K562 (cell line): Measurements from ENCODE around the gene SOSTDC1. TPM values are rescaled to one million over a fixed set of nuclear protein-coding genes. Genes with fewer than 3 reads are reported as not detected.

ENCODE experiments used
- ATAC-seq: fragments of 200-7000 bp; cut with Tn5 transposase; 3 replicates; pipeline ENCODE4 v1.9.1; 2020; ENCODE audit warnings: moderate library complexity
- BruUV-seq: library from RNA; stranded (reverse); fragments of 400-500 nt; replicated peaks from 2 replicates; lab custom pipeline; 2021; lab: Mats Ljungman, UMichigan
- CTCF ChIA-PET: fragments of 300-600 bp; formaldehyde crosslinking; extraction: SDS; loops from one replicate; lab custom pipeline; 2021; ENCODE audit warnings: low intra/inter-chr PET ratio; lab: Yijun Ruan, JAX
- POLR2A ChIA-PET: fragments of 300-600, 350-650 bp; sonication (Branson Sonifier 250); formaldehyde crosslinking; extraction: SDS; loops from one replicate; lab custom pipeline; 2021; ENCODE audit warnings: antibody characterized with exemption, inconsistent platforms; lab: Yijun Ruan, JAX
- DNase-seq, 4 experiments: peaks; one replicate each; pipeline versions ENCODE4 v3.0.0 to v3.0.0-alpha.2; 2011 to 2018; ENCODE audit warnings: low spot score in 3 of 4, mixed read lengths in 3 of 4; ENCODE audit errors: extremely low read depth in 1 of 4
- FAIRE-seq: peaks from 2 replicates; lab custom pipeline; 2011; peaks lifted over from hg19 to GRCh38; lab: Jason Lieb, UNC
- H2AFZ ChIP-seq: 2 replicates; pipeline ENCODE4 v1.6.0; 2011; ENCODE audit warnings: low read depth, low read length, control low read depth, inconsistent platforms
- H3K27ac ChIP-seq: fragments of 200-600 bp; 3 replicates; pipeline ENCODE4 v1.8.0; 2011; ENCODE audit warnings: low read depth, mild to moderate bottlenecking, control low read depth, inconsistent platforms, low read length, moderate library complexity, mixed read lengths; ENCODE audit errors: extremely low read depth
- H3K27me3 ChIP-seq, 2 experiments: fragments of 300-600 bp in 1 of 2; 2 replicates in 1 of 2; 3 replicates in 1 of 2; pipeline versions ENCODE4 v1.6.0 to v1.8.0; 2011; ENCODE audit warnings: inconsistent platforms in 2 of 2, low read length in 2 of 2, mild to moderate bottlenecking in 1 of 2, mixed read lengths in 1 of 2, moderate library complexity in 1 of 2; ENCODE audit not compliant: control insufficient read depth in 2 of 2, insufficient read depth in 2 of 2
- H3K36me3 ChIP-seq: fragments of 300-600 bp; 3 replicates; pipeline ENCODE4 v1.8.0; 2011; ENCODE audit warnings: mild to moderate bottlenecking, low read length, inconsistent platforms; ENCODE audit not compliant: control insufficient read depth, insufficient read depth
- H3K4me1 ChIP-seq, 2 experiments: fragments of 200-600 bp in 1 of 2; replicated peaks in 1 of 2; 2 replicates in 1 of 2; 3 replicates in 1 of 2; pipeline versions ENCODE4 v1.5.1 to v1.8.0; 2011; ENCODE audit warnings: inconsistent platforms in 2 of 2, low read length in 2 of 2, mild to moderate bottlenecking in 1 of 2, mixed read lengths in 1 of 2, moderate library complexity in 1 of 2; ENCODE audit not compliant: control insufficient read depth in 2 of 2, insufficient read depth in 2 of 2
- H3K4me2 ChIP-seq: 2 replicates; pipeline ENCODE4 v1.6.1; 2011; ENCODE audit warnings: low read length, control low read depth, inconsistent platforms, mixed read lengths; ENCODE audit not compliant: insufficient read depth
- H3K4me3 ChIP-seq: fragments of 200-600 bp; sonication (generic), shearing (Covaris generic); 2 replicates; pipeline ENCODE4 v1.5.1; 2016; ENCODE audit warnings: control low read depth, inconsistent platforms
- H3K79me2 ChIP-seq: fragments of 200-600 bp; 3 replicates; pipeline ENCODE4 v1.8.0; 2011; ENCODE audit warnings: low read length, inconsistent platforms; ENCODE audit not compliant: control insufficient read depth, insufficient read depth
- H3K9ac ChIP-seq, 2 experiments: 2 replicates each; pipeline versions ENCODE4 v1.6.0 to v1.6.1; 2011; ENCODE audit warnings: low read depth in 2 of 2, low read length in 2 of 2, control low read depth in 1 of 2, inconsistent platforms in 1 of 2, mild to moderate bottlenecking in 1 of 2, mixed read lengths in 1 of 2; ENCODE audit not compliant: insufficient read depth in 1 of 2
- H3K9me1 ChIP-seq: one replicate; pipeline ENCODE4 v1.6.0; 2011; ENCODE audit warnings: inconsistent platforms, mild to moderate bottlenecking, low read length, moderate library complexity; ENCODE audit not compliant: control insufficient read depth, insufficient read depth
- H3K9me3 ChIP-seq: replicated peaks from 2 replicates; pipeline ENCODE4 v1.5.1; 2011; ENCODE audit warnings: low read depth, low read length, inconsistent platforms; ENCODE audit not compliant: control insufficient read depth, insufficient read depth
- H4K20me1 ChIP-seq: replicated peaks from 2 replicates; pipeline ENCODE4 v1.6.1; 2011; ENCODE audit warnings: low read length, inconsistent platforms, mixed read lengths; ENCODE audit not compliant: control insufficient read depth, insufficient read depth
- ARNT ChIP-seq, 2 experiments: fragments of 450-650 bp; IDR thresholded peaks; 2 replicates each; pipeline ENCODE4 v1.6.1; 2016; ENCODE audit warnings: mild to moderate bottlenecking in 1 of 2
- ASH1L ChIP-seq: fragments of 450-650 bp; IDR thresholded peaks from 2 replicates; pipeline ENCODE4 v1.6.1; 2018; ENCODE audit warnings: borderline replicate concordance, mild to moderate bottlenecking, low read depth; ENCODE audit not compliant: partially characterized antibody
- BRF1 ChIP-seq: IDR thresholded peaks from 3 replicates; pipeline ENCODE4 v1.6.1; 2011; ENCODE audit warnings: borderline replicate concordance, mild to moderate bottlenecking; ENCODE audit not compliant: insufficient read length; ENCODE audit errors: extremely low read depth
- DPF2 ChIP-seq: fragments of 450-650 bp; IDR thresholded peaks from 2 replicates; pipeline ENCODE4 v1.6.1; 2016
- HMBOX1 ChIP-seq: sonication (generic); IDR thresholded peaks from 2 replicates; pipeline ENCODE4 v1.6.1; 2016
- KLF1 ChIP-seq: fragments of 450-650 bp; IDR thresholded peaks from 2 replicates; pipeline ENCODE4 v1.6.1; 2016; ENCODE audit warnings: missing genetic modification characterization, missing compliant biosample characterization
- LCOR ChIP-seq: sonication (generic); formaldehyde crosslinking; IDR thresholded peaks from 2 replicates; pipeline ENCODE4 v1.8.0; 2022; ENCODE audit warnings: mild to moderate bottlenecking, missing genetic modification reagents
- OTX1 ChIP-seq: fragments of 450-650 bp; formaldehyde crosslinking; IDR thresholded peaks from 2 replicates; pipeline ENCODE4 v1.4.0; 2022; ENCODE audit warnings: mild to moderate bottlenecking
- PHB2 ChIP-seq: fragments of 450-650 bp; IDR thresholded peaks from 2 replicates; pipeline ENCODE4 v1.6.1; 2017; ENCODE audit warnings: low read depth
- PHF8 ChIP-seq: fragments of 200-600 bp; sonication (generic); IDR thresholded peaks from 2 replicates; pipeline ENCODE4 v1.6.1; 2012; ENCODE audit warnings: mixed run types, mild to moderate bottlenecking, inconsistent platforms, low read length, moderate library complexity, borderline replicate concordance
- PML ChIP-seq: IDR thresholded peaks from 2 replicates; pipeline ENCODE4 v1.6.1; 2012; ENCODE audit warnings: low read length, inconsistent platforms
- SRF ChIP-seq, 2 experiments: fragments of 250-450, 450-650 bp in 1 of 2; sonication (Bioruptor Pico) in 1 of 2; sonication (generic) in 1 of 2; formaldehyde crosslinking; IDR thresholded peaks; 2 replicates each; pipeline versions ENCODE4 v1.5.0 to v1.5.1; 2020 to 2022; ENCODE audit warnings: mild to moderate bottlenecking in 1 of 2, missing genetic modification reagents in 1 of 2
- ZBTB33 ChIP-seq: sonication (generic); formaldehyde crosslinking; IDR thresholded peaks from 2 replicates; pipeline ENCODE4 v1.8.1; 2023; ENCODE audit warnings: mild to moderate bottlenecking, missing genetic modification reagents
- ZNF146 ChIP-seq: IDR thresholded peaks from one replicate; pipeline ENCODE4 v1.6.1; 2018; ENCODE audit warnings: missing compliant biosample characterization; ENCODE audit not compliant: unreplicated experiment
- ZNF347 ChIP-seq: fragments of 450-650 bp; formaldehyde crosslinking; IDR thresholded peaks from 2 replicates; pipeline ENCODE4 v1.4.0; 2020; ENCODE audit warnings: low read depth, mild to moderate bottlenecking, moderate library complexity
- WGBS: fragments of 100-300 bp; shearing (Covaris generic); methylation state at CpG from one replicate; pipeline ENCODE4 v1.1.6; 2016; ENCODE audit warnings: low coverage, mixed read lengths; ENCODE audit not compliant: insufficient coverage; ENCODE audit errors: missing lambda C conversion rate; 5-methylcytosine and 5-hydroxymethylcytosine counted together
- in situ Hi-C: fragments of 300-500 bp; cut with MboI; formaldehyde crosslinking; loops from 4 replicates; pipeline ENCODE4 v1.15.0; 2018; ENCODE audit warnings: inconsistent platforms, mixed read lengths
- intact Hi-C: fragments of 100-400 bp; cut with micrococcal nuclease; formaldehyde crosslinking; loops from 2 replicates; pipeline ENCODE4 v1.14.2; 2022
- polyA plus RNA-seq, 8 experiments: library from polyadenylated mRNA; depleted of rRNA in 4 of 8; stranded (reverse) in 5 of 8; unstranded in 3 of 8; fragments of >200 nt; fragmentation: Nextera tagmentation in 2 of 8; fragmentation: Illumina TruSeq in 1 of 8; extraction: Ambion mirVana in 2 of 8; extraction: Trizol in 1 of 8; gene quantifications; 2 replicates each; pipeline versions ENCODE4 v1.2.1 to v1.2.3, GENCODE V29; 2011 to 2014; ENCODE audit warnings: inconsistent platforms in 1 of 8, missing spikeins in 1 of 8
- total RNA-seq, 7 experiments: library from RNA; depleted of rRNA in 6 of 7; stranded (reverse); fragments of >200 nt in 6 of 7; fragmentation: Illumina TruSeq in 2 of 7; extraction: Trizol in 2 of 7; gene quantifications; 2 replicates each; pipeline versions ENCODE4 v1.2.1 to v1.2.3, GENCODE V29; 2011 to 2021; ENCODE audit warnings: low replicate concordance in 1 of 7
- TF ChIP-seq, protein P1 (sequence below): fragments of 250-450 bp; sonication (Bioruptor Pico); IDR thresholded peaks from 2 replicates; pipeline ENCODE4 v1.8.0; 2022; ENCODE audit warnings: moderate library complexity, mild to moderate bottlenecking, inconsistent platforms

Gene SOSTDC1
- total and polyA plus RNA-seq, 9 of the 15 experiments (the other 6 are each of a cell fraction or from before 2014, with no cell fraction given): 8.3 to 48.6 (median 15.9) TPM

DNA sequence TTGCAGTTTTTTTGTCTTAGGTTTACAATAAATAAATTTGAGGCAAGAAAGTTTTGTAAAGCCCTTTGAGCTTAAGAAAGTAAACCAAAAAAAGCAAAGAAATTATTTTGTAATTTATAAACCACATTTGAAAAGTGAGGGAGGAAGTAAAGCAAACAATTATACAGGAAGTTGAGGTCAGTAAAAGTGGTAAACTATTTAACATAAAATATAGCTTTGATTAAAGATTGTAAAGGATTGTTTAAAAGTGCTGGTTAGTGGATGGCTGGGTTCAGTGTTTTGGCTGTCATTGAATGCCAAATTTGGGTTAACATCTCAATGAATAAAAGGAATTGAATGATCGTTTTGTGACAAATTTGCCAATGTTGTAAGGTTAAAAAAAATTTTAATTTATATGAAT, 9.9 kb downstream of the SOSTDC1 start (continued):
- no peak for TF ChIP-seq PHF8

DNA sequence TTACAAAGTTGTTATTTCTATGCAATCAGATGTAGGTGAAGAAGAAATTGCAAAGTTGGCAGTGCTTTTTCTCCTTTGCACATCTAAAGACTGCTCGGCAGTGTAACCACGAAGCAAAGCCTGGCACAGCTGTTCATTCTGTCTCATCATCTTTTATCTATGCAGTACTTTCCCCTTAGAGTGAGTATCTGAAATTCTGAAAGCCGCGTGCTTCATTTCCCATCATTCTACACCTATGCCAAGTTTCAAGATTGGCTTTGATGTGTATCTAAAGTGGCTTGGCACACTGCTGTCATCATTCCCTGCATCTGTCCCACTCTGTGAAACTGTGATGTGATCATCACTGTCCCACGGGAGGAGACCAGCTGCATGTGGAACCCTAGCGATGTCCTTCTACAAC, 15.2 kb downstream of the SOSTDC1 start:
- DNase-seq (no peak), ATAC-seq (no peak), FAIRE-seq (no peak)
- TF ChIP-seq ASH1L: no peak
- TF ChIP-seq ARNT (IDR thresholded peaks at IDR 0.05): no peak
- no peak for TF ChIP-seq DPF2
- TF ChIP-seq ZNF347 (CRISPR knock-in tag): no peak
- TF ChIP-seq KLF1 (tag): no peak
- no peak for TF ChIP-seq LCOR (CRISPR knock-in tag)
- TF ChIP-seq ZNF146 (CRISPR knock-in tag): no peak
- no peak; the same call in 1 of the 2 replicates for TF ChIP-seq ZBTB33 (CRISPR knock-in tag)
- TF ChIP-seq, protein P1, sequence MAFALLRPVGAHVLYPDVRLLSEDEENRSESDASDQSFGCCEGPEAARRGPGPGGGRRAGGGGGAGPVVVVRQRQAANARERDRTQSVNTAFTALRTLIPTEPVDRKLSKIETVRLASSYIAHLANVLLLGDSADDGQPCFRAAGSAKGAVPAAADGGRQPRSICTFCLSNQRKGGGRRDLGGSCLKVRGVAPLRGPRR: no peak
- TF ChIP-seq PML: no peak
- no peak for TF ChIP-seq BRF1
- TF ChIP-seq OTX1: no peak
- TF ChIP-seq SRF (CRISPR knock-in tag; IDR thresholded peaks at IDR 0.05): no peak
- TF ChIP-seq PHB2: no peak
- no peak for TF ChIP-seq HMBOX1
- Histone ChIP-seq H3K27ac (no peak overlapping the region), H3K4me3 (no peak overlapping the region), H2AFZ (no peak overlapping the region), H3K27me3 (no peaks in the 10 kb centered on the region), H3K9ac (no peak overlapping the region), H3K4me1 (peaks cover 0 to 9% of the 10 kb centered on the region in 2 experiments; a peak in 3 of 5 replicates), H3K9me3 (no peaks in the 10 kb centered on the region), H4K20me1 (no peaks in the 10 kb centered on the region), H3K36me3 (no peaks in the 10 kb centered on the region), H3K79me2 (no peaks in the 10 kb centered on the region), H3K9me1 (no peaks in the 10 kb centered on the region), H3K4me2 (no peak overlapping the region)
- in situ Hi-C loops: no loop called here
- no TSS peak for BruUV-seq
- intact Hi-C loops: no loop called here
- 83% methylated on average over 5 of the region's 6 CpGs for WGBS
- ChIA-PET POLR2A (interaction anchor here (0.9 kb wide), 1 partner anchor 8 kb away, joined by 4 read pairs; no protein-coding TSS in a partner anchor), CTCF (no interaction called here)
